KMS-11 (cell line): ENCODE measurements around the gene TPH1.

ENCODE experiments used
- H2AFZ ChIP-seq: fragments of 200-600 bp; sonication (generic); 2 replicates; pipeline ENCODE4 v1.6.1; 2016; ENCODE audit warnings: antibody characterized with exemption, mixed run types, low read depth
- H3K27ac ChIP-seq: fragments of 200-600 bp; sonication (generic); 2 replicates; pipeline ENCODE4 v1.6.1; 2016; ENCODE audit warnings: mild to moderate bottlenecking, mixed run types
- H3K27me3 ChIP-seq: fragments of 200-600 bp; sonication (generic); 2 replicates; pipeline ENCODE4 v1.6.1; 2017; ENCODE audit warnings: mild to moderate bottlenecking, low read depth, mixed run types, moderate library complexity; ENCODE audit not compliant: insufficient read depth
- H3K36me3 ChIP-seq: fragments of 200-600 bp; sonication (generic); 2 replicates; pipeline ENCODE4 v1.6.1; 2017; ENCODE audit warnings: mild to moderate bottlenecking, mixed run types; ENCODE audit not compliant: insufficient read depth
- H3K4me1 ChIP-seq: fragments of 200-600 bp; sonication (generic); 2 replicates; pipeline ENCODE4 v1.6.1; 2016; ENCODE audit warnings: mild to moderate bottlenecking, low read depth, mixed run types; ENCODE audit not compliant: poor library complexity, severe bottlenecking
- H3K4me2 ChIP-seq: fragments of 200-600 bp; sonication (generic); 2 replicates; pipeline ENCODE4 v1.7.0; 2016; ENCODE audit warnings: mild to moderate bottlenecking, mixed run types
- H3K4me3 ChIP-seq: fragments of 200-600 bp; sonication (generic); IDR thresholded peaks from 2 replicates; pipeline ENCODE4 v1.6.1; 2017; ENCODE audit warnings: low read depth, low read length, mixed read lengths; ENCODE audit not compliant: insufficient read depth
- H3K79me2 ChIP-seq: fragments of 200-600 bp; sonication (generic); 2 replicates; pipeline ENCODE4 v1.6.1; 2016; ENCODE audit warnings: low read depth, mixed run types; ENCODE audit not compliant: insufficient read depth
- H3K9ac ChIP-seq: fragments of 200-600 bp; sonication (generic); 2 replicates; pipeline ENCODE4 v1.6.1; 2016; ENCODE audit warnings: mild to moderate bottlenecking, mixed run types
- H4K20me1 ChIP-seq: fragments of 200-600 bp; sonication (generic); 2 replicates; pipeline ENCODE4 v1.6.1; 2016; ENCODE audit warnings: mild to moderate bottlenecking, mixed run types; ENCODE audit not compliant: insufficient read depth
- CTCF ChIP-seq: fragments of 200-600 bp; sonication (generic); conservative IDR thresholded peaks from 2 replicates; pipeline ENCODE4 v1.6.1; 2017; ENCODE audit warnings: low read depth, mild to moderate bottlenecking, antibody characterized with exemption, low read length, moderate library complexity, mixed read lengths

TPH1 gene

GRCh38 chr11:18061351-18061750 is 15.3 kb upstream of the TPH1 start:
- no peak overlapping the region for H3K27ac ChIP-seq
- H2AFZ ChIP-seq = no peak overlapping the region
- H4K20me1 ChIP-seq = no peaks in the 10 kb centered on the region
- H3K4me2 ChIP-seq = no peak overlapping the region
- TF ChIP-seq CTCF = no peak
- H3K4me3 ChIP-seq = no peak overlapping the region
- no peaks in the 10 kb centered on the region for H3K36me3 ChIP-seq
- no peaks in the 10 kb centered on the region for H3K27me3 ChIP-seq
- H3K9ac ChIP-seq = no peak overlapping the region
- H3K4me1 ChIP-seq = peaks cover 9% of the 10 kb centered on the region
- no peaks in the 10 kb centered on the region for H3K79me2 ChIP-seq

- Histone ChIP-seq H3K4me3 (no peak overlapping the region), H3K4me2 (no peak overlapping the region), H3K4me1 (peaks cover 14% of the 10 kb centered on the region), H2AFZ (no peak overlapping the region), H3K27ac (no peak overlapping the region), H4K20me1 (no peaks in the 10 kb centered on the region), H3K9ac (no peak overlapping the region), H3K27me3 (no peaks in the 10 kb centered on the region), H3K79me2 (no peaks in the 10 kb centered on the region), H3K36me3 (no peaks in the 10 kb centered on the region)
- TF ChIP-seq CTCF = no peak
These were observed 10.6 kb upstream of the TPH1 start for GRCh38 chr11:18056561-18057181.

- no peak overlapping the region for H3K4me3 ChIP-seq
These were observed 8.5 kb upstream of the TPH1 start for GRCh38 chr11:18054511-18055103.

GRCh38 chr11:18050848-18051247 is 4.8 kb upstream of the TPH1 start:
- Histone ChIP-seq H3K27me3 (no peaks in the 10 kb centered on the region), H3K36me3 (no peaks in the 10 kb centered on the region), H2AFZ (no peak overlapping the region), H3K4me3 (no peak overlapping the region), H3K79me2 (no peaks in the 10 kb centered on the region), H3K4me1 (peaks cover under 1% of the 10 kb centered on the region), H4K20me1 (no peaks in the 10 kb centered on the region), H3K9ac (no peak overlapping the region), H3K4me2 (no peak overlapping the region), H3K27ac (no peak overlapping the region)
- no peak for TF ChIP-seq CTCF

More at GRCh38 chr11:18054511-18055103, 8.5 kb upstream of the TPH1 start:
- peaks cover 14% of the 10 kb centered on the region for H3K4me1 ChIP-seq
- H3K9ac ChIP-seq = no peak overlapping the region
- no peaks in the 10 kb centered on the region for H3K79me2 ChIP-seq
- H3K36me3 ChIP-seq = no peaks in the 10 kb centered on the region
- no peaks in the 10 kb centered on the region for H4K20me1 ChIP-seq
- H3K27me3 ChIP-seq = no peaks in the 10 kb centered on the region
- TF ChIP-seq CTCF = no peak
- no peak overlapping the region for H3K4me2 ChIP-seq
- H3K27ac ChIP-seq = no peak overlapping the region
- no peak overlapping the region for H2AFZ ChIP-seq
